H7 (cell line): ENCODE data around the gene MYO5A. TPM values are rescaled to one million over a fixed set of nuclear protein-coding genes. Genes with fewer than 3 reads are reported as not detected.
"Not testable (repeated sequence)": the region's sequence is repeated elsewhere in the genome, so short reads cannot be mapped to it uniquely, and the experiment has no call there.

Experiments used
- DNase-seq: peaks from one replicate; pipeline ENCODE4 v3.0.0; 2012
- H3K27me3 ChIP-seq: 2 replicates; pipeline ENCODE4 v1.6.0; 2011; ENCODE audit warnings: mild to moderate bottlenecking, low read length; ENCODE audit not compliant: control insufficient read depth, insufficient read depth
- H3K36me3 ChIP-seq: replicated peaks from 2 replicates; pipeline ENCODE4 v1.5.1; 2011; ENCODE audit warnings: low read length; ENCODE audit not compliant: control insufficient read depth, insufficient read depth
- H3K4me3 ChIP-seq: 2 replicates; pipeline ENCODE4 v1.5.1; 2011; ENCODE audit warnings: low read depth, mild to moderate bottlenecking, control low read depth, low read length, moderate library complexity; ENCODE audit not compliant: insufficient read depth
- total RNA-seq: library from RNA; depleted of rRNA; stranded (reverse); fragments of >200 nt; shearing (Covaris generic); gene quantifications from 2 replicates; pipeline ENCODE4 v1.2.3, GENCODE V29; 2014; rRNA removed

Gene MYO5A
- total RNA-seq, result 9.7 and 13.4 TPM in 2 replicates

DNA sequence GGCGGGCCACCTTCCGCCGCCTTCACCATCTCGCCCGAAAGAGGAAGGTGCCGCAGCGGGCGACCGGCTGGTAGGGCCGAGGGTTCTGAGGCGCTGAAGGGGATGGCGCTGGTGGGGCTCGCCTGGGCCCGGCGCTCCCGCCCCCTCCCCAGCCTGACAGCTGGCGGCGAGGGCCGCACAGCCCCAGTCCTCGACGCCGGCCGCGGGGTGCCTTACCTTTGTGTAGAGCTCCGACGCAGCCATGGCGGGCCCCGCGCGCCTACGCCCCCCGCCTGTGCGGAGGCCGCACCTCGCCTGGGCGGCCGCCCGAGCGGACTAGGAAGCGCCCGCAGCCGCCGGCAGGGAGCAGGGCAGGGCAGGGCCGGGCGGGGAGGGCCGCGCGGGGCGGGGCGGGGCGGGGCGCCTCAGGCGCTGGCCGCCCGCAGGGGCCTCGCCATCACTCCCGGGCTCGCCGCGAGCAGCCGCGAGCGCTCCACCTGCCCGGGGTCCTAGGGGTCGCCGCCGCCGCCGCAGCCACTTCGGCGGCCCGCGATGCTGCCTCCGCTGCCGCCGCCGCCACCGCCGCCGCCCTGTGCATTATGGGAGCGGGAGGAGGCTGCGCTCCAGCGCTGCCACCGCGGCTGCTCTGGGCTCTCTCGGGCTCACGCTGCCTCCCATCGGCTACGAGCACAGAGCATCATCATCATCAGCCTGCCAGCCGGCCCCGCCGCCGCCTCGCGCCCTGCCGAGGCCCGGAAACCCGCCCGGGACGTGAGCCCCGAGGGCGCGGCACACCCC lies at the start of gene MYO5A:
MYO5A (minus strand) TSS at position 317 of the 777 bp plus-strand sequence; CDS start at position 243, 74 bp downstream.
- peak; percentile 90 for DNase-seq
- peaks cover 29% of the 10 kb centered on the region for H3K27me3 ChIP-seq
- H3K4me3 ChIP-seq, result peak within 1 kb of the TSS; percentile 71
- no peaks in the 10 kb centered on the region for H3K36me3 ChIP-seq

DNA sequence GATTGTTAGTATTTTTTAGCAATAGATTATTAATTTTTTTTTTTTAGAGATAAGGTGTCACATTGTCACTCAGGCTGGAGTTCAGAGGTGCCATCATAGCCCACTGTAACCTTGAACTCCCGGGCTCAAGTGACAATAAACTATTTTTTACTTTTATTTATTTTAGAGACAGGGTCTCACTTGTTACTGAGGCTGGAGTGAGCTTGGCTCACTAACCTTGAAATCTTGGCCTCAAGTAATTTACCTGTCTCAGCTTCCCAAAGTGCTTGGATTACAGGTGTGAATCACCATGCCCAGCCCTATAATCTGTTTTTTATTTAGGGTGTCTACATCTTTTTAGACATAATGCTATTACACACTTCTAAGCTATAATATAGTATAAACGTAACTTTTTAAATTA lies 48.0 kb upstream of the MYO5A start:
- H3K27me3 ChIP-seq, result no peaks in the 10 kb centered on the region
- H3K4me3 ChIP-seq, result no peak overlapping the region
- DNase-seq, result no peak
- H3K36me3 ChIP-seq, result no peaks in the 10 kb centered on the region

- H3K4me3 ChIP-seq, DNase-seq: not testable (repeated sequence)
Measured at GRCh38 chr15:52575573-52575972, 46.9 kb upstream of the MYO5A start.

GRCh38 chr15:52575072-52575471 lies 46.4 kb upstream of the MYO5A start:
- DNase-seq, result no peak
- no peak overlapping the region for H3K4me3 ChIP-seq
- H3K36me3 ChIP-seq, result no peaks in the 10 kb centered on the region
- no peaks in the 10 kb centered on the region for H3K27me3 ChIP-seq

More at GRCh38 chr15:52575573-52575972, 46.9 kb upstream of the MYO5A start:
- H3K36me3 ChIP-seq, H3K27me3 ChIP-seq: not testable (repeated sequence)

GRCh38 chr15:52574623-52575022 lies 45.9 kb upstream of the MYO5A start:
- H3K27me3 ChIP-seq, H3K36me3 ChIP-seq, H3K4me3 ChIP-seq, DNase-seq: not testable (repeated sequence)

GRCh38 chr15:52568601-52569585 lies 40.2 kb upstream of the MYO5A start, which contains the start of gene ARPP19:
Gene ARPP19 (minus strand): TSS chr15:52569030. CDS start chr15:52568892, 138 bp downstream.
- H3K4me3 ChIP-seq, result peak within 1 kb of the TSS; percentile 89
- no peaks in the 10 kb centered on the region for H3K27me3 ChIP-seq
- peak; percentile 95 for DNase-seq
- H3K36me3 ChIP-seq, result no peaks in the 10 kb centered on the region

DNA sequence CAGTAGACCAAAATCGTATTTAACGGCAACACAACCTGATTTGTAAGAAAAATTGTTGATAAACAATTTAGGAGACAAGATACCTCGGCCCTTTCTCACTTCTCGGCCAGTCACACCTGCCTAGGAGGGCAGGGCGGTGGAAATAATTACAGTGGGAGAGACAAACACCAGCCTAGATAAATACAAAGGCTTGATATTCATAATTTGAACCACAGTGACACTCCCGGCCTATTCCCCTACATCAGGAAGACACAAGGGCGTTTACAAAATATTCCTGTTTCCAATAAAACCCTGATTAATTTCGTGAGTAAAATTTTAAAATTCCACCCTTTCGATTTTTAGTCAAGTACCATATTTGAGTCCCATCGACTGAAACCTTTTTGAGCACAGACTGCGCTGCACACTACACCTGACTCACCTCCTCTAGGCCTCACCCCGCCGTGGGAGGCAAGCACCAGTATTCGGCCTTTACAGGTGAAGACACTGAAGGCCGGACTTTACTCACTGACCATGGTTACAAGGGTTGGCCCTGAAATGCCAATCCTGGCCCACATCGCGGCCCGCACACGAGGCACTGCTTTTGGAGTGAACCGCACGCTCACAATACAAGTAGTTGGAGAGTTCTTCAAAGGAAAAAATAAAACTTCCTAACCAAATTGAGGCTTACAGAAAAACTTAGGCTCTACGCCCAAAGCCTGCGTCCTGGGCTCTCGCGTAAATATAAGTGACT lies 39.4 kb upstream of the MYO5A start:
- Histone ChIP-seq H3K27me3 (no peaks in the 10 kb centered on the region), H3K4me3 (peak overlapping the region; percentile 89), H3K36me3 (no peaks in the 10 kb centered on the region)
- peak; percentile 30 for DNase-seq

GRCh38 chr15:52566889-52567288 lies 38.2 kb upstream of the MYO5A start:
- H3K4me3 ChIP-seq, result no peak overlapping the region
- no peaks in the 10 kb centered on the region for H3K27me3 ChIP-seq
- no peaks in the 10 kb centered on the region for H3K36me3 ChIP-seq
- DNase-seq, result no peak

DNA sequence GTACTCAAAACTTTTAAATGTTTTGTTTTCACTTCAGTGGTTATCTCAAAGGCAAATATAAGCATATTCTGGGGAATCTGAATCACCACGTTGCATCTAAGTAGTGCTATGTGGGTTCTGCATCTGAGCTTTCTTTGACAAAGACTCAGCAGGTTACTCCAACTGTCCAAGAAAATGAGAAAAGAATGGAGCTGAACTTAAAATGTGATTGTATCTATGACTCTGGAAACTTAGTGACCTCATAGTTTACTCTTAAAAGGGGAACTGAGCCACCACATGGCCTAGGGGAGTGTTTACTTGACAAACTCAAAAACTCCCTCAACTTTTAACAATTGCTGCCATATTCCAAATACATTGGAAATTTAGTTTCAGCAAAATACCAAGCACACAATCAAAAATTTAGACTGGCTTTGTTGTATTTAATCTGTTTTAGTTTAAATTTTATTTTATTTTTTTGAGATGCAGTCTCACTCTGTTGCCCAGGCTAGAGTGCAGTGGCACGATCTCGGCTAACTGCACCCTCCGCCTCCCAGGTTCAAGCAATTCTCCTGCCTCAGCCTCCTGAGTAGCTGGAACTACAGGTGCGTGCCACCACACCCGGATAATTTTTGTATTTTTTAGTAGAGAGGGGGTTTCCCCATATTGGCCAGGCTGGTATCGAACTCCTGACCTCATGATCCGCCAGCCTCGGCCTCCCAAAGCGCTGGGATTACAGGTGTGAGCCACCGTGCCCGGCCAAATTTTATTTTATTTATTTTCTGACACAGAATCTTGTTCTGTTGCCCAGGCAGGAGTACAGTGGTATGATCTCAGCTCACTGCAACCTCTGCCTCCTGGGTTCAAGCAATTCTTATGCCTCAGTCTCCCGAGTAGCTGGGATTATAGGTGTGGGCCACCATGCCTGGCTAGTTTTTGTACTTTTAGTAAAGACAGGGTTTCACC lies 37.0 kb upstream of the MYO5A start:
- H3K27me3 ChIP-seq, H3K36me3 ChIP-seq, H3K4me3 ChIP-seq, DNase-seq: not testable (repeated sequence)

GRCh38 chr15:52563501-52564060 lies 34.9 kb upstream of the MYO5A start:
- H3K27me3 ChIP-seq, result no peaks in the 10 kb centered on the region
- no peaks in the 10 kb centered on the region for H3K36me3 ChIP-seq
- no peak overlapping the region for H3K4me3 ChIP-seq
- DNase-seq, result no peak

DNA sequence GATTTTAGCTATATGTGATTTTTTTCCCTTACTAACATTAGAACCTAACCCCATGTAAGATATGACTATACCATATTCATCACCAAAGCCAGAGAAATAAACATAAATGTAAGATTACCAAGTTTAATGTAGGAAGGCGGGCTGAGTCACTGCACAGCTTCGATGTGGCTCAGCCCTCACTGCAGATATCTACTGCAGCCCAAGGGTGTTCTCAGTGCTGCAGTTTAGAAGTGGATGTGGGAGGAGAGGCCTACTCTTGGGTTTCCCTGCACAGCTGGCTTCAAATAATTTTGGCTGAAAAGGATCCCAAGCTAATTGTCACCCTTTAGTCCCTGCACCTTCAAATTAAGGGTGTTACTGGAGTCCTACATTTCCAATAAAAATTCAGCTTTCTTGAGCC lies 30.9 kb upstream of the MYO5A start:
- DNase-seq, result no peak
- H3K4me3 ChIP-seq, result no peak overlapping the region

DNA sequence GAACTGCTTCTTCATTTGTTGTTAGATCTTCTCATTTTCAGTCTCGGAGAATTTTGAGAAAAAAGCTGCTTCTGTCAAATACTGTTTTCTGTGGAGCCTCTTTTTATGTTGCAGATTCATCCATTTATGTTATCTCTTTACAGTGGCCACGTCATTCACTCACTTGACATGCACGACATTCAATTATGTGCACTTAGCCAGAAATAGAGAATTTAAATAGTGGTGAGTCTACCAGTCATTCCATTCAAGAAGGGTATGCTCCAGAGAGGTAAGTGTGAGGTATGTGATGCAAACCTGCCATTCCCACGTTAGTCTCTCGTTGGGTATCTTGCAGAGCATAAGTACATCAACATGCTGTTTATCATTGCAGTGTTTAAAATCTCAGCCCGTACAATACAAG lies 30.3 kb upstream of the MYO5A start:
- Histone ChIP-seq H3K36me3 (peaks cover 1% of the 10 kb centered on the region), H3K4me3 (no peak overlapping the region), H3K27me3 (no peaks in the 10 kb centered on the region)
- no peak for DNase-seq

More for the DNA sequence above, 30.9 kb upstream of the MYO5A start:
- Histone ChIP-seq H3K36me3 (peaks cover 1% of the 10 kb centered on the region), H3K27me3 (no peaks in the 10 kb centered on the region)

DNA sequence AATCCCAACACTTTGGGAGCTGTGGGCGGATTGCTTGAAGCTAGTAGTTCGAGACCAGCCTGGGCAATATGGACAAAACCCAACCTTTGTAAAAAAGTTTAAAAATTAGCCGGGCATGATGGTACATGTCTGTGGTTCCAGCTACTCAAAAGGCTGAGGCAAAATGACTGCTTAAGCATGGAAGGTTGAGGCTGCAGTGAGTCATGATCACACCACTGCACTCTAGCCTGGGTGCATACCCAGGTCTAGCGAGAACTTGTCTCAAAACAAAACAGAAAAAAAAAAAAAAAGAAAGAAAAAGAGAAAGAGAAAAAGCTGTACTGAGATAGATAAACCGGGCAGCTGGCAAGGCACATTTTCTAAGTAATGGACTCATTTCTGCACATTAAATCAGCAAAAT lies 29.5 kb upstream of the MYO5A start:
- H3K36me3 ChIP-seq, result peaks cover 3% of the 10 kb centered on the region
- no peaks in the 10 kb centered on the region for H3K27me3 ChIP-seq
- no peak overlapping the region for H3K4me3 ChIP-seq
- DNase-seq, result no peak
